Adipose tissue (tissue), 3 donors: ENCODE measurements around the gene GNAI2. TPM values are rescaled to one million over a fixed set of nuclear protein-coding genes. Genes with fewer than 3 reads are reported as not detected.
"Not testable (repeated sequence)": the region's sequence is repeated elsewhere in the genome, so short reads cannot be mapped to it uniquely, and the experiment has no call there.

ENCODE experiments used
- H3K27ac ChIP-seq: one replicate; pipeline ENCODE4 v1.5.1; 2013; ENCODE audit warnings: low read depth, low read length
- WGBS, 3 donors: extraction: QIAGEN DNeasy Blood & Tissue Kit; methylation state at CpG; one replicate each; pipeline ENCODE4 v1.1.7; 2013; 5-methylcytosine and 5-hydroxymethylcytosine counted together
- polyA plus RNA-seq, 3 donors: library from polyadenylated mRNA; stranded (reverse); fragments of 200-250 nt; gene quantifications; one replicate each; pipeline ENCODE4 v1.2.3, GENCODE V29; 2013
- donor health status: healthy with polysubstance abuse.
- donor health status: Bipolar disorder and iron deficiency.
- donor health status: healthy.

GNAI2 gene
- polyA plus RNA-seq, 3 donors, result 53.4 to 242 (median 211) TPM

DNA sequence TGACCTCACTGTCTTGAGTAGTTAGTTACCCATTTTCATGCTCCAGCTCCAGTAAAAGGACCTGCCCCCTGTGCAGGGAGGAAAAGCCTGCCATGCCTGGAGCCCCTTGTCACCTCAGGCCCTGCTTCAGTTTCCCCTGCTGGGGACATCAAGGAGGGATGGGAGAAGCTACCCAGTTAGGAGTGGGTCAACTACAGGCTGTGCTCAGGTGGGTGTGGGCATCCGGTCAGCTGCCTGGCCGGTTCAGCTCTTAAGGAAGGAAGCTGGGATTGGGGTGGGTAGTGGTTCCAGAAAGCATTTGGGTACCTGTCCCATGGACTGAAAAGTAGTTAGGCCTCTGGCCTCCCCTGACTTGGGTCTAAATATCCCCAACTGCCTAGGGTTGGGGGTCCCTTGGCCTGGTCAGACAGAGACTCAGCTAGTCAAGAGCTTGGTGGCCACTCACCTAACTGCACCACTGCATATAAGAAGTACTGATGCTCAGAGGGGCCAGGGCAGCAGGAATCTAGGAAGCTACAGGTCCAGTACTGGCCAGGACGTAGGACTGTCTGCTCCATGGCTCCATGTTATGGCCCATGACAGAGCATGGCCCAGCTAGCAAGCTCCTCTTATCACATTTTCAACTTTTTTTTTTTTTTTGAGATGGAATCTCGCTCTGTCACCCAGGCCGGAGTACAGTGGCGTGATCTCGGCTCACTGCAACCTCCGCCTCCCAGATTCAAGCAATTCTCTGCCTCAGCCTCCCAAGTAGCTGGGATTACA lies 43.4 kb downstream of the GNAI2 start:
- no peak overlapping the region for H3K27ac ChIP-seq
- WGBS, 3 donors, result 83 to 94% (median 90%) methylated on average over 8 of the region's 8 CpGs

- not testable (repeated sequence) for H3K27ac ChIP-seq
- 85 to 91% (median 88%) methylated on average over 5 to 6 of the region's 6 CpGs for WGBS, 3 donors
Measured at GRCh38 chr3:50284121-50284520, 48.1 kb downstream of the GNAI2 start.

- no peak overlapping the region for H3K27ac ChIP-seq
- 89 to 91% (median 90%) methylated on average over 28 of the region's 28 CpGs for WGBS, 3 donors
Measured at GRCh38 chr3:50286322-50287227, 50.6 kb downstream of the GNAI2 start.

GRCh38 chr3:50287262-50287661 lies 51.3 kb downstream of the GNAI2 start:
- 78 to 100% (median 91%) methylated on average over 1 of the region's 1 CpG for WGBS, 3 donors
- no peak overlapping the region for H3K27ac ChIP-seq

GRCh38 chr3:50288387-50289007 lies 52.5 kb downstream of the GNAI2 start:
- no peak overlapping the region for H3K27ac ChIP-seq
- 92 to 95% (median 94%) methylated on average over 23 of the region's 23 CpGs for WGBS, 3 donors

- WGBS, 3 donors, result 93 to 99% (median 94%) methylated on average over 6 of the region's 6 CpGs
- H3K27ac ChIP-seq, result no peak overlapping the region
Measured at GRCh38 chr3:50289130-50289529, 53.1 kb downstream of the GNAI2 start.

DNA sequence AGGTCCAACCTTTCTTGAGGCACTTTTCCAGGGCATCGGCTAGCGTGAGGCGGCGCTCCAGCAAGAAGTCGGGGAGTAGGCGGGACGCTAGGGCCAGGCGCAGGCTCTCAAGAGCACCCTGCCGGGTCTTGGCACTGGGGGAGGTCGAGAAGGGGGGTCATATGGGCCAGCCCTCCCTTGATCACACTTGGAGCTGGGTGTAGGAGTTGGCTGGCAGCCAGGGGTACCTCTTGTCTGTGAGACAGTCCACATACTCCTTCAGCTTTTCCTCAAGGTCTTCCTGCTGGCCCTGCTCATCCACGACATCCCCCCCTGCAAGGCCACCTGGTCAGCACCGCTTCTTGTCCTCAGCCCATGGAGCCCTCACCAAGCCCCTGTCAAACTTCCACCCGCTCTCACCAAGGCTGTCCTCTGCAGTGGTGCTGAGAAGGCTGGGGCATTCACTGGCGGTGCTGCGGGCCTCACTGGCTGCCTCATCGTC lies 54.2 kb downstream of the GNAI2 start:
- 88 to 90% (median 90%) methylated on average over 16 of the region's 16 CpGs for WGBS, 3 donors
- no peak overlapping the region for H3K27ac ChIP-seq

GRCh38 chr3:50292159-50293078 lies 56.4 kb downstream of the GNAI2 start, which contains the start of gene IFRD2:
TSS of gene IFRD2 (minus strand) at chr3:50292429. CDS start at chr3:50292274, 155 bp downstream.
- WGBS, 3 donors, result 0 to 2% (median 1%) methylated on average over 52 to 67 of the region's 67 CpGs
- H3K27ac ChIP-seq, result peak within 1 kb of the TSS; percentile 10

- WGBS, 3 donors, result 47 to 83% (median 82%) methylated on average over 12 of the region's 12 CpGs
- no peak overlapping the region for H3K27ac ChIP-seq
Measured at GRCh38 chr3:50293079-50293801, 57.2 kb downstream of the GNAI2 start.

DNA sequence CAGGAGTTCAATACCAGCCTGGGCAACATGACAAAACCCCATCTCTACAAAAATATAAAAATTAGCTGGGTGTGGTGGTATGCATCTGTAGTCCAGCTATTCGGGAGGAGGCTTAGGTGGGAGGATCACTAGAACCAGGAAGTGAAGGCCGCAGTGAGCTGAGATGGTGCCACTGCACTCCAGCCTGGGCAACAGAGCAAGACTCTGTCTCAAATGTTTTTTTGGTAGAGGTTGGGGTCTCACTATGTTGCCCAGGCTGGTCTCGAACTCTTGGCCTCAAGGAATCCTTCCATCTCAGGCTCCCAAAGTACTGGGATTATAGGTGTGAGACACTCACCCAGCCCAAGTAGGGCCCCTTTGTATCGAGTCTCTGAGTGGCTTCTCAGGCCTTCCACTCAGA lies 58.1 kb downstream of the GNAI2 start:
- H3K27ac ChIP-seq, result no peak overlapping the region
- 86 to 90% (median 87%) methylated on average over 4 of the region's 4 CpGs for WGBS, 3 donors

GRCh38 chr3:50294492-50295403 lies 58.7 kb downstream of the GNAI2 start:
- WGBS, 3 donors, result 92 to 93% (median 92%) methylated on average over 22 of the region's 22 CpGs
- H3K27ac ChIP-seq, result no peak overlapping the region

DNA sequence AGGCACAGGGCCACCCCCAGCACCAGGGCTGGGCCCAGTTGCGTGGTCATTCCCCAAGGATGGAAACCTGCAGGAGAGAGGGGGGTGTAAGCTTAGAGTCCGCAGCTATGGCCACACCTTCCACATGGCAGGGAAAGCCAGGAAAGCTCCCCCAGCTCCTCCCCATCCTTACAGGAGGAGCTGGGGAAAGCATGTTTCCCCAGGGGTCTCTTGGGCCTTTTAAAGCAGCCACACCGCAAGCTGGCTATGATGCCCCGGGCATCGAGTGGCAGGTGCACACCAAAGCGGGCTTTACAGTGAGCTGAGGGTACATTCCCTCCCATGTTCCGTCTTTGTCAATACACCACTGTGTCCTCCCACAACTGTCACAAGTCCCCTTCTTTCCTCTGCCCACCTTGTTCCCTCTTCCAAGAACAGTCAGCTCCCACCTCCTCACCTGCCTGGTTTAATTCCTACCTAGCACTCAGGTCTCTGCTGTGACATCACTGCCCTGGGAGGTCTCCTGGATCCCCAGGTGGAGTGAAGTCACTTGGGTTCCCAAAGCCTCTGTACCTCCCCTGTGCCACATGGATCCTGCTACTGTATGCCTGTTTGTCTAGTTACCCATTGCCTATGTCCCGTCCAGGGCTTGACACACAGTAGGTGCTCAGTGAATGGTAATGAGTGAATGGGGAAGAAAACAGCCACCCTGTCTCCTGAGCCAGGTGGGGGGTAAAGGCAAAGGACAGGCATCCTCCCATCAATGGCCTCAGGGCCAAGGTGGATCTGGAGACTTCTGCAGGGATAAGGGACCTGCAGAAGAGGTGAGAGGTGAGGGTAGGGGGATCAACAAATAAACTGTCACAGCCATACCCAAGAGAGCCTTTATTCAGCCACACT lies 59.8 kb downstream of the GNAI2 start:
- WGBS, 3 donors, result 77 to 88% (median 83%) methylated on average over 8 of the region's 8 CpGs

GRCh38 chr3:50296721-50297383 lies 60.8 kb downstream of the GNAI2 start:
- 91 to 93% (median 92%) methylated on average over 18 of the region's 18 CpGs for WGBS, 3 donors
- no peak overlapping the region for H3K27ac ChIP-seq

More for the DNA sequence above, 59.8 kb downstream of the GNAI2 start:
- no peak overlapping the region for H3K27ac ChIP-seq

DNA sequence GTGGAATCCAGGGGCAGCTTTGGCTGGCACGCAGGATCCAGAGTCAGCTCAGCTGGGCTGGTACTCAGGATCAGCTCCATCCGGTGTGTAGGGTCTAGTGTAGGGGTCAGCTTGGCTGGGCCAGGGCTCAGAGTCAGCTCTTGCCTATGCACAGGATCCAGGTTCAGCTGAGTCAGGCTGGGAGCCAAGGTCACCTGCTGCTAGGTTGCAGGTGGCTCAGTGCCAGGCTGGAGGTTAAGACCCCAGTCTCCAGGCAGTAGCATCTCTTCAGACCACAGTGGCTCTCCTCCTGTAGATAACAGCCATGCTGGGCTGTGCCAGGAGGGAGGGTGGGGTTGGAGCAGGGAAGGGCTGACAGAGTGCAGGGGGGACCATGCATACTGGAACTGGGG lies 61.4 kb downstream of the GNAI2 start:
- WGBS, 3 donors, result 72 to 100% (median 89%) methylated on average over 2 of the region's 2 CpGs
- H3K27ac ChIP-seq, result no peak overlapping the region
